HG02678 (cell line): ENCODE measurements around the gene RIPK1.
"Not testable (repeated sequence)": the region's sequence is repeated elsewhere in the genome, so short reads cannot be mapped to it uniquely, and the experiment has no call there.

ENCODE experiments used
- ATAC-seq: cut with Tn5 transposase; IDR thresholded peaks from one replicate; pipeline ENCODE4 v1.9.1; 2021; ENCODE audit warnings: mild to moderate bottlenecking, moderate library complexity; ENCODE audit not compliant: unreplicated experiment

Gene RIPK1

DNA sequence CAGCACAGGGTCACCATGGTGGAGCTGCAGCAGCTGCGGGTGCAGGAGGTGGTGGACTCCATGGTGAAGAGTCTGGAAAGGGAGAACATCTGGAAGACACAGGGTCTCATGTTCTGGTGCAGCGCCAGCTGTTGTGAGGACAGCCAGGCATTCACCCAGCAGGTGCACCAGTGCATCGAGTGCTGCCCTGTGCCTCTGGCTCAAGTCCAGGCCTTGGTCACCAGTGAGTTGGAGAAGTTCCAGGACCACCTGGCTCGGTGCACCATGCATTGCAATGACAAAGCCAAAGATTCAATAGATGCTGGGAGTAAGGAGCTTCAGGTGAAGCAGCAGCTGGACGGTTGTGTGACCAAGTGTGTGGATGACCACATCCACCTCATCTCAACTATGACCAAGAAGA is 22.9 kb upstream of the RIPK1 start:
- no peak for ATAC-seq

DNA sequence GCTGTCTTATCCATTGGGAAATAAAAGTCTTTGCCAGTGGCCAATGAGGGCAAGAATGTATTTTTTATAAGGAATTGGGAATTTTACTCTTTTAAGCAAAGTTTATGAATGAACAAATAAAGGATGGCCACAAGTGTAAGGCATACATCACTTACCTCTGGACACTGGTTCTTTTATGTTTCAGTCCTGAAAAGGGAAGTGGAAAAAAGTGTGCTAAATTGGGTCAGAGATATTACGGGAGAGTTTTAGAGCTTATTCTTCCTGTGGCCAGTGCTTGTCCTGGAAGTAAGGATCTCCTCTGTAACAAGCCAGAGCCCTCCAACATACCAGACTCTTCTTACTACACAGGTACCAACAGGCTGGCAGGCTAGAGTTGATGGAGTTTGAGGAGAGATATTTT is 22.5 kb upstream of the RIPK1 start:
- ATAC-seq = no peak

DNA sequence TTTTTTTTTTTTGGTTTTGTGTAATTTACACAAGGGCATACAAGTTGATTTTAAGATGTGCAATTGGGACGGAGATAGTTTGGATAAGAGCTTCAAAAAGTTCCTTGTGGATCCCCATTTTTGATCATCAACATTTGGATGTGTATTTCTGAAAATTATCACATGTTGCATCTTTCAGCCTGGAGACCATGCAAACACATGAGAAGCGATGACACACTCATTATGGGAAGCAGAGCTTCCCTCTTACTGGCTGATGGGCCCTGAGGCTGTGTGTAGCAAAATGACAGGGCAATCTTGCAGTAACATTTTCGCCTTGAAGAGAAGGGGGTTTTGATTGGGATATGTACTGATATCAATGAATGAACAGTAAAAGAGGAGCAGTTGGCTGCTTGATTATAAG is 22.0 kb upstream of the RIPK1 start:
- no peak for ATAC-seq

DNA sequence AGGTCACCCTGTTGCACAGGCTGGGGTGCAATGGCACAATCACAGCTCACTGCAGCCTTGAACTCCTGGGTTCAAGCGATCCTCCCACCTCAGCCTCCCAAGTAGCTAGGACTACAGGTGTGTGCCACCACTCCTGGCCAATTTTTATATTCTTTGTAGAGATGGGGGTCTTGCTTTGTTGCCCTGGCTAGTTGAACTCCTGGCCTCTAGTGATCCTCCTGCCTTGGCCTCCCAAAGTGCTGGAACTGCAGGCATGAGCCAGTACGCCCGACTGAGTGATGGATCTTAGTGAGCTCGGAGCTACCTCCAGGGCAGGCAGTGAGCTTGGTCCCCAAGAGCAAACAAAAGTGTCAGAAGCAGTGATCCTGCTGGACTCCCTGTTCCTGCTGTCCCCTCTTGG is 20.3 kb upstream of the RIPK1 start:
- ATAC-seq = not testable (repeated sequence)

DNA sequence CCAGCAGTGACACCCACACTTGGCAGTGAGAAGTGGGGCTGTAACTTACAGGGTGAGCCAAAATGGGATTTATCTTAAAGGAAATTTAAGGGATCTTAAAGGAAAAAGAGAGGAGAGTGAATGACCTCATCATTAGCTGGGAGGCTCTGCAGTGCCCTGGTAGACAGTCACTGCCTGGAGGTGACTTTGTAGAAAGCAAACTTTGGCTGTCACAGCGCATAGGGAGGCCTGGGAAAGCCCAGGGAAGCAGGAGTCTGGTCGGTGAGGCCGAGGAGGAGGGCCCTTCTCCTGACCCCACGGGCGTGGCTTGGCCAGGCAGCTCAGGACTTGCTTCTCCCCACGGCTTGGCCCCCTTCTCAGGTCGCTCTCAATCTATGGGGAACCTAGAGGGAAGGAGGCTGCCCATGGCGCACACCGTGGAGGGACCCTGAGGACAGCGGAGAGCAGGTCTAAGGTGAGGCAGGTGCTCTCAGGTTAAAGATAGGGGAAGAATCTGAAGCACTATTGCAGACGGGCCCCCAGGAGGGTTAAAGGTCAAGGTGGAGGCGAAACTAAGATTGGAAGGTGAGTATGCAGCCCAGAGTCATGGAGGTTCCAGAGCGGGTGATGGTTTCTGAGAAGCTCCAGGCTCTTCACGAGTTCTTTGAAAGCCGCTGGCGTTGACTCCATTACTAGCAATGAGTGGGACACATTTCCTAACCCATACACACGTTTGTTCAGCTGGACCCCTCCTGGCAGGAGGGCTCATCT is 15.6 kb upstream of the RIPK1 start:
- ATAC-seq = no peak

DNA sequence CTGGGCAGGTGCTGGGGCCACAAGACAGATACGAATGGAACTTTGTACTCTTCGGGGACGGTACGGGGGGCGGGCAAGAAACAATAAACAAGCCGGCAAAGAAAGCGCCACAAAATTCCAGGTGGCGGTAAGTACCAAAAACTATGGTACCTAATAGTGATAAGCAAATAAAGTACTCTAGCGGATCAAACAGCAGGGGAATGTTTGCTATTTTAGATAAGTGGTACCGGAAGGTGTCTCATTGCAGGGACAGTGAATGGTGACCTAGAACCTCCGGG is 15.1 kb upstream of the RIPK1 start:
- no peak for ATAC-seq

DNA sequence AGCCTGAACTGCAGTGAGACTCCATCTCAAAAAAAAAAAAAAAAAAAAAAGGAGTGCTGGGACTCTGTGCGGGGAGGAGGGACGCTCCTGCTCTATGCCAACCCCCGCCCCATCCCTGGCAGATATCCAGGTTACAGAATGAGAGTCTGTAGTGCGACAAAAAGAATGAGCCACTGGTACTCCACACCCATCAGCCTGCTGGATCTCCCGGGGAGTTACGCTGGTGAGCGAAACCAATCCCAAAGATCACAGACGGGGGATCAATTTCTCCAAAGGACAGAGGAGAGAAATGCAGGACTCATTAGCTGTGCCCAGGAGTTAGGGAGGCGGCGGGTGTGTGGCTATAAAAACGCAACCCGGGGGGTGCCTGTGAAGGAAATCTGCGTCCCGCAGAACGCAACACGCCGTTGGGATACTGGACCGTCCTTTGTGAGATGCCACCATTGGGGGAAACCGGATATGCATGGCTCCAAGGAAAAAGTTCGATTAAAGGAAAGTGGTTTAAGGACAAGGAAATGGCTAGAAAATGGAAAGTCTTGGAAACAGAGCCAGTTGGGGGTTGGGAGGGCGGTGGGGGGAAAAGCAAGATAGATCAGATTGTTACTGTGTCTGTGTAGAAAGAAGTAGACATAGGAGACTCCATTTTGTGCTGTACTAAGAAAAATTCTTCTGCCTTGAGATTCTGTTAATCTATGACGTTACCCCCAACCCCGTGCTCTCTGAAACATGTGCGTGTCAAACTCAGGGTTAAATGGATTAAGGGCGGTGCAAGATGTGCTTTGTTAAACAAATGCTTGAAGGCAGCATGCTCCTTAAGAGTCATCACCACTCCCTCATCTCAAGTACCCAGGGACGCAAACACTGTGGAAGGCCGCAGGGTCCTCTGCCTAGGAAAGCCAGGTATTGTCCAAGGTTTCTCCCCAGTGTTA is 13.8 kb upstream of the RIPK1 start:
- not testable (repeated sequence) for ATAC-seq

DNA sequence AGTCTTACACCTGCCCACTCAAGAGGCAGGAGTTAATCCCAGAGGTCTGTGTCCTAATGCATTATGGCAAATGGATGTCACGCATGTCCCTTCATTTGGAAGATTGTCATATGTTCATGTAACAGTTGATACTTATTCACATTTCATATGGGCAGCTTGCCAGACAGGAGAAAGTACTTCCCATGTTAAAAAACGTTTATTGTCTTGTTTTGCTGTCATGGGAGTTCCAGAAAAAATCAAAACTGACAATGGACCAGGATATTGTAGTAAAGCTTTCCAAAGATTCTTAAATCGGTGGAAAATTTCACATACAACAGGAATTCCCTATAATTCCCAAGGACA is 13.2 kb upstream of the RIPK1 start:
- not testable (repeated sequence) for ATAC-seq

DNA sequence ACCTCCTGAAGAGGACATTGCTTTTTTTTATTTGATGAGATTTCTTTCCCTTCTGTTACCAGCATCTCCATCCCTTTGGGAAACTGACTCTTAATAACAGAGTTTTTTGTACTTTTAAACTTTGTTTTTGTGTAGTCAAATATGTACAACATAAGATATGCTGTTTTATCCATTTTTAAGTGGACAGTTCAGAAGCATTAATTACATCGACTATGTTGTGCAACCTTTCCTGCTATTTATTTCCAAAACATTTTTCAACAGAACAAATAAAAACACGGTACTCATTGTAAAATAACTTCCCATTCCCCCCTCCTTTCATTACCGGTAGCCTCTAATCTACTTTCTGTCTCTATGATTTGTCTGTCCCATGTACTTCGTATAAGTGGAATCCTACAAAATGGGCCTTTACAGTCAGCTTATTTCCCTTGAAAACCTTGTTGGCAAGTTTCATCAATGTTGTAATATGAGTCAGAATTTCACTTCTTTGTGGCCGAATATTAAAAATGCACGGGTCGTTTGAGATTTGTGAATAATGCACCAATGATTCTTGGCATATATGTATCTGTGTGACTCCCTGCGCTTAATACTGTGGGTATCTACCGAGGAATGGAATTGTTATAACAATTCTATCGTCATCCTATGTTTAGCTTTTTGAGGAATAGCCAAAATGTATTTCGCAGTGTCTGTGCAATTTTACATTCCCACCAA is 11.1 kb upstream of the RIPK1 start:
- no peak for ATAC-seq

DNA sequence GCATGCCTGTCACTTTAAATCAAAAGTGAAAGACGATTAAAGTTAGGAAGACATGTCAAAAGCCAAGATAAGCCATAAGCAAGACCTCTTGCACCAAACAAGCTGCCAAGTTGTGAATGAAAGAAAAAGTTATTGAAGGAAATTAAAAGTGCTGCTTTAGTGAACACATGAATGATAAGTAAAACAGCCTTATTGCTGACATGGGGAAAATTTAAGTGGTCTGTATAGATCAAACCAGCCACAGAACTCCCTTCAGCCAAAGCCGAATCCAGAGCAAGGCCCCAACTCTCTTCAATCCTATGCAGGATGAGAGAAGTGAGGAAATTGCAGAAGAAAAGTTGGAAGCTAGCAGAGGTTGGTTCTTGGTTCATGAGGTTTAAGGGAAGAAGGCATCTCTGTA is 9.3 kb upstream of the RIPK1 start:
- ATAC-seq = no peak

DNA sequence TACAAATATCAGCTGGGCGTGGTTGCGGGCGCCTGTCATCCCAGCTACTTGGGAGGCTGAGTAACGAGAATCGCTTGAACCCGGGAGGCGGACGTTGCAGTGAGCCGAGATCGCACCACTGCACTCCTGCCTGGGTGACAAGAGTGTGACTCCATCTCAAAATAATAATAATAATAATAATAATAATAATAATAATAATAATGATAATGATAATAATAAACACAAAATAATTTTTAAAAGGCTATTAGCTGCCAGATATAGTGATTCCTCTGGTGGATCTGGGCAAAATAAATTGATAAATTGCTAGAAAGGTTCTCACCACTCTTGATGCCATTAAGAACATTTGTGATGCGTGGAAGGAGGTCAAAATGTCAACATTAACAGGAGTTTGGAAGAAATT is 8.2 kb upstream of the RIPK1 start:
- ATAC-seq = not testable (repeated sequence)

DNA sequence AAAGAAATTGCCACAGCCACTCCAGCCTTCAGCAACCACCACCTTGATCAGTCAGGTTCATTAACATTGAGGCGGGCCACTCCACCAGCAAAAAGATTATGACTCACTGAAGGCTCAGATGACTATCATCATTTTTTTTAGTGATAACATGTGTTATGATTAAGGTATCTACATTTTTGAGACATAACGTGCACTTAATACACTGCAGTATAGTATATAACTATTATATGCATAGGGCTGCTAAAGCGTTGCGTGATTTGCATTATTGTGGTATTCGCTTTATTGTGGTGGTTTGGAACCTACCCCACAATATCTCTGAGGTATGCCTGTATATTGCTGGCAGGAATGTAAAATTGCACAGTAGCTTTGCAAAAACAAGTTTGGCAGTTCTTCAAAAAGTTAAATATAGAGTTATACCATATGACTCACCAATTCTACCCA is 6.8 kb upstream of the RIPK1 start:
- no peak for ATAC-seq

DNA sequence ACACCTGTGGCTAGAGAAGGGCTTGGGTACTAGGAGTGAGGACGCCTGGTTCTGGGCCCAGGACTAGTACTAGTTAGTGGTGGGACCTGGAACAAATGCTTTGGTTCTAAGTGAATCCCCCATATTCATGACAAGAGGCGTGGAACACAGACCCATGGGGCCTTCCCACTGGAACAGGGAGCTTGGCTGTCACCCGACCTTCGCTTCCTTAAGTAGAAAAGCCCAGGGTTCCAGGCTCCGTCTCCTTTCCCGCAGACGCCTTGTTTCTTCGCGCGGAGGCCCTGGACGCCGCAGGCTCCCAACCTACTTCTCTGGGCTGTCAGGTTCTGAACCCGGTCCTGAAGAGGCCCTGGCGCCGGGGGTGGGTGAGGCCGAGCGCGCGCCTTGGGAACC is 5.0 kb upstream of the RIPK1 start:
- not testable (repeated sequence) for ATAC-seq

DNA sequence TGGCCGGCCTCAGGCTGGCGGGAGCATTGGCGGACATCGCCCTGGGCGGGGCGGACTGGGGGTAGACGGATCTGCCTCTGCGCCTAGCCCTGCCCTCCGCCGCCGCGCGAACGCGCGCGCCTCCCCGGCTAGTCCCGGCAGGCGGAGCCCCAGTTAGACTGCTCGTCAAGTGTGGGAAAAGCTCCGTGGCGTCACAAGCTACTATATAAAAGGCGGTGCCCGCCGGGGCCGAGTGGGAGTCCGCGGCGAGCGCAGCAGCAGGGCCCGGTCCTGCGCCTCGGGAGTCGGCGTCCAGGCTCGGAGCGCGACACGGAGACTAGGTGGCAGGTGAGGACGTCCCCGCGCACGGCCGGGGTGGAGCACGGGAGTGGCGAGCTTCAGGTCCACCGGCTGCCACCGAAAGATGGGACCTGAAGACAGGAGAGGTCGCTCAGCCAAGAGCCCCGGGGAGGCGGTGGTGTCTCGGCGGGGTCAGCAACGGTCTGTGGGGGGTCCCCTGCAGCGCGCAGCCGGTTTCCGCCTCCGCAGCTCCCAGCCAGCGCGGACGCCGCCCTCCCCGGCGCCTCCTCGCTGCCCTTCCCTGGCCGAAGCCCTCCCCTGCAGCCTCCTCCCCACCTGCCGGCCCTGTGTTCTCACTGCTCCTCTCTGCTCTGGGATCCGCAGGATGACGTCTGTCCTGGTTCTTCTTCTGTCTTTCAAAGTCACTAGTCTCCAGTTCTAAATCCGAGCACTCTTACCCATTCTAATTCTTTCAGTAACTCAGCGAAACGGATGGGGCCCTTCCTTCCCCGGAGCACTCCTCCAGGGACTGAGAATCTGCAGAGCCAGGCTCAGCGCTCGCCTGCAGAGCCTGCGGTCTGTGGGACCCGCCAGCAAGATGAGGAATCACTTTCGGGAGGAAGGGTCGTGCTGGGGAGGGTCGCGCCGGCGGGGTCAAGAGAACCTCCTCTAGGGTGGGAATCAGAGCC is 4.3 kb upstream of the RIPK1 start:
- ATAC-seq = peak; percentile 77

DNA sequence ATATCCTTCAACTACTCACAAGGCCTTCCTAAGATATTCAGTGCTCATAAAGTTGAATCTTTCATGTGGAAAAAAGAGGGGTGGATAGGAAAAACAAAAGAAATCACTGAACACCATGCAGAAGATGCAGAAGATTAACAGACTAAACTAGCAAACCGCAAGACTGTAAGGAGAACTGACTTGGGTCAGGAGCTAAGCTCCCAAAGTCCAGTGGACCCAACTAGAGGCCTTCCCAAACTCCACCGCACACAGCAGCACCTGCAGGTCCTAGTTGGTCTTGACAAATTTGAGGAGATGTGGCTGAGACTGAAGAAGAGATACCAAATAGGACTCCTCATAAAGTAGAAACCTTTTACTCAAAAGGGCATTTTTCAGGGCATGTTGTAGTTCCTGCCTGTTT is 3.3 kb downstream of the RIPK1 start:
- no peak for ATAC-seq

DNA sequence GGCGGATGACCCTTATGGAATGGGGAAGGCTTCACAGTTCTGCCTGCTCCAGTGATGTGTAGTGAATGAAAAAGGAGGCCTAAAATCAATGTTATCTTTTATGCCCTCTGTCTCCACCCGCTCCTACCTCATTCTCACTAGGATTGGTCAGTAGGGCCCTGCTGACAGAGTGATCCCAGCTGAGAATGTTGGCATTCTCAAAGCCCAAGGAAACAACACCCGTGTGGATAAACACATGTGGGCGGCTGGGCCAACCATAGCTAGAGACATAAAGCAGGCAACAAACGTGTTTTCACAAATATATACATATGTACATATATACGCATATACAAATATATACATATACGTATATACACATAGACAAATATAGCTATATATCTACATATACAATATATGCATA is 4.5 kb downstream of the RIPK1 start:
- no peak for ATAC-seq

DNA sequence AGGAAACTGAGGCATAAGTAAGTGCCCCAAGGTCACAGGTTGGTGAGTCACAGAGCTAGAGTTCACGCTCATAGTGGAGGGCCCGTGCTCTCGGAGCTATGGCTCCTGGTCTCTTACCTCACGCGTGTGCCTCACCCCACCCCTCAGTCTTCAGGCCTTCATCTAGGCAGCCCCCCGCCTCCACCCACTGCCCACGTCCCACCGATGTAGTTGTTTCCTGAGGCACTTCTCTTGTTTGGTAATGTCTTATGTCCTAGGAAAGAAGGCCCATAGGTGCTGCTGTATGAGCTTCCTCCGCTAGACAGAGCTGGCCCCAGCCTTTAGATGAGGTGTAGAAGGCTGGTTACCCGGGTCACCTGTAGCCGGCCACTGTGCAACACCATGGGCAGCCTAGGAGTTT is 5.1 kb downstream of the RIPK1 start:
- ATAC-seq = no peak

DNA sequence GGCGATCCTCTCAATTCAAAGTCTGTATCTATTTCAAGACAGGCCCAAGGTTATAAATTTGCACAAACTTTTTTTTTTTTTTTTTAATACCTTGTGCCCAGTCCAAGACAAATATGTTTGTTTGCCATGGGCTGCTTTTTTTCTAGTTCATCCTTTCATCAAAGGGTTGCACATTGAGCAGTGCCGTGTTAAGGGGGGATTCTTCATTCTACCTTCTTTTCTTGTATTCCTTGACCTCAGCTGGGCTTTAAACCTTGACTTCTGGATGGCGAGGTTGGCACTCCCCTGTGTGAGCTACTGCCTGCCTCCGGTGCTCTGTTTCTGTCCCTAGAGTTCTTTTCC is 7.4 kb downstream of the RIPK1 start:
- no peak for ATAC-seq

DNA sequence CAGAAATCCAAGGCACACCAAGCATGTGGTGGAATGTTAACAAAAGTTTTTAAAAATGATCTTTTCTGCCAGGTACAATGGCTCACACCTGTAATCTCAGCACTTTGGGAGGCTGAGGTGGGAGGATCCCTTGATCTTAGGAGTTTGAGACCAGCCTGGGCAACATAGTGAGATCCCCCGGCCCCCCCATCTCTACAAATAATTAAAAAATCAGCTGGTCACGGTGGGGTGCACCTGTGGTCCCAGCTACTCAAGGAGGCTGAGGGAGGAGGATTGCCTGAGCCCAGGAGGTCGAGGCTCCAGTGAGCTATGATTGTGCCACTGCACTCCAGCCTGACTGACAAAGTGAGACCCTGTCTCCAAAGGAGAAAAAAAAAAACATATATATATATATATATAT is 8.0 kb downstream of the RIPK1 start:
- ATAC-seq = no peak

DNA sequence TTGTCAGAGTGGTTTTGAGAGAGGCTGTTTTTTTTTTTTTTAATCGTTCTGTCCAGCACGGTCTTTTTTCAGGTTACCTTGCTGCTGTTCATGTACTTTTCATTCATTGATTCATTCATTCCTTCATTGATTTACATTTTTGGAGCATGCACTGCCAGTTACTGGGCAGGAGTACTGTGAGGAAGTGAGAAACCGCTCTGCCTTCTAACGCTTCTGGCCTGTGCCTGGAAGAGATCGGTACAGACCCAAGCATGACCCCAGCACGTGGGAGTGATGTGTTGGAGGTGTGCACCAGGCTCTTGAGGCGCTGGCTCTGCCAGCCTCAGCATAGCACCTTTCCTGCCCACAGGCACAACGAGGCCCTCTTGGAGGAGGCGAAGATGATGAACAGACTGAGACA is 9.1 kb downstream of the RIPK1 start:
- ATAC-seq = no peak

DNA sequence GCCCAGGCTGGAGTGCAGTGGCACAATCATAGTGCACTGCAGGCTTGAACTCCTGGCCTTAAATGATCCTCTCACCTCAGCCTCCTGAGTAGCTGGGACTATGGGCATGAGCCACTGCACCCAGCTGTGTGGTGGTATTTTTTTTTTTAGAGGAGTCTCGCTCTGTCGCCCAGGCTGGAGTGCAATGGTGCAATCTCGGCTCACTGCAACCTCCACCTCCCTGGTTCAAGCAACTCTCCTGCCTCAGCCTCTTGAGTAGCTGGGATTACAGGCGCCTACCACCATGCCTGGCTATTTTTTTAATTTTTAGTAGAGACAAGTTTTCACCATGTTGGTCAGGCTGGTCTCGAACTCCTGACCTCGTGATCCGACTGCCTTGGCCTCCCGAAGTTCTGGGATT is 10.7 kb downstream of the RIPK1 start:
- not testable (repeated sequence) for ATAC-seq
